Left lung (tissue), 10 donors: ENCODE measurements around the gene ANKRD33B. TPM values are rescaled to one million over a fixed set of nuclear protein-coding genes. Genes with fewer than 3 reads are reported as not detected.

Source experiments
- ATAC-seq: fragments of 200-7000 bp; cut with Tn5 transposase; one replicate; pipeline ENCODE4 v1.9.1; 2020; ENCODE audit warnings: moderate library complexity
- DNase-seq, 4 donors: peaks; one replicate each; pipeline ENCODE4 v3.0.0-alpha.2; 2013 to 2020
- H3K27ac ChIP-seq, 2 donors: fragments of 200-600 bp; sonication (generic) in 1 of 2; one replicate each; pipeline versions ENCODE4 v1.5.0 to v1.8.0; 2020 to 2021
- H3K27me3 ChIP-seq, 2 donors: fragments of 200-600 bp; sonication (generic) in 1 of 2; one replicate each; pipeline versions ENCODE4 v1.5.0 to v1.8.0; 2020 to 2021
- H3K36me3 ChIP-seq, 2 donors: fragments of 200-600 bp; sonication (generic) in 1 of 2; one replicate each; pipeline versions ENCODE4 v1.5.0 to v1.8.0; 2020 to 2021
- H3K4me1 ChIP-seq, 2 donors: fragments of 200-600 bp; one replicate each; pipeline ENCODE4 v1.8.0; 2021
- H3K4me3 ChIP-seq, 2 donors: fragments of 200-600 bp; sonication (generic) in 1 of 2; one replicate each; pipeline versions ENCODE4 v1.5.0 to v1.8.0; 2020 to 2021; ENCODE audit warnings: mild to moderate bottlenecking in 1 of 2
- H3K9me3 ChIP-seq, 2 donors: fragments of 200-600 bp; sonication (generic) in 1 of 2; one replicate each; pipeline versions ENCODE4 v1.5.0 to v1.8.0; 2020 to 2021
- CTCF ChIP-seq, 2 donors: fragments of 200-600 bp; sonication (generic) in 1 of 2; IDR thresholded peaks; one replicate each; pipeline versions ENCODE4 v1.5.0 to v1.8.0; 2021; ENCODE audit warnings: antibody characterized with exemption in 2 of 2
- intact Hi-C, 2 donors: fragments of 100-400 bp; cut with DNase I; formaldehyde crosslinking; loops; one replicate each; pipeline versions ENCODE4 v1.11.2 to v1.14.2; 2022
- polyA plus RNA-seq, 6 donors: library from polyadenylated mRNA; unstranded; fragments of 120-200 nt; gene quantifications; one replicate each; pipeline ENCODE4 v1.2.1, GENCODE V29; 2013; ENCODE audit not compliant: insufficient read length in 6 of 6
- total RNA-seq, 2 donors: library from RNA; stranded (reverse); fragmentation: NEBNext Ultra II Directional; extraction: Animal tissue kit (Norgen Biotek cat#: 25700); gene quantifications; one replicate each; pipeline ENCODE4 v1.2.1, GENCODE V29; 2021
- donor health status: DM: no; HTN: yes; CAD: no.
- donor health status: DM: no; HTN: no; CAD: no.

The ANKRD33B gene
- total and polyA plus RNA-seq, 8 donors, result 0.53 to 6.3 (median 0.69) TPM

GRCh38 chr5:10703676-10704075 is 139.8 kb downstream of the ANKRD33B start:
- intact Hi-C loops, result no loop called here
- TF ChIP-seq CTCF (IDR thresholded peaks at IDR 0.05), result no peak
- peak overlapping the region in 1 of 2 donors; percentile 38 for H3K27ac ChIP-seq
- H3K27me3 ChIP-seq, result no peaks in the 10 kb centered on the region
- no peaks in the 10 kb centered on the region for H3K9me3 ChIP-seq
- ATAC-seq (no peak), DNase-seq (no peak)
- no peaks in the 10 kb centered on the region for H3K36me3 ChIP-seq
- H3K4me3 ChIP-seq, result no peak overlapping the region
- peaks cover 6 to 44% of the 10 kb centered on the region in 2 donors for H3K4me1 ChIP-seq

- intact Hi-C loops, result no loop called here
- ATAC-seq, result peak; percentile 15
- H3K27ac ChIP-seq, result peak overlapping the region in 1 of 2 donors; percentile 60
Measured at GRCh38 chr5:10704949-10705621, 141.2 kb downstream of the ANKRD33B start.

DNA sequence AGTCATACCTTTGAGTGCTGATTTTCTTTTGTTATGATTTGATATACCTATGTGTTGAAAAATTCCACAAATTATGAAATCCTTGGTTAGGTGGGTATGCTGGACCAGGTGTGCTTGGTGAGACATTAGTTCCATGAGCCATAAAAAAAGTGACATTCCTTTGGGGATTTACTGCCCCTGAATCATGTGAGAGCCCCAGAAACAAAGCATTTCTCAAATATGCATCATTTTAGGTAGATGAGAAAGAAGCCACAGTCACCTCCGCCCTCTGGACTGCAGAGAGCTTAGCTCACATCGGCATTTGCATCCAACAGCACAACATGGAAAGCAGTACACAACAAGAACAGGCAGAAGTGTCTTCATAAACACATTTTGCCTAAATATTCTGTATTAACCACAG is 141.9 kb downstream of the ANKRD33B start:
- ATAC-seq (no peak), DNase-seq (no peak)
- Histone ChIP-seq H3K4me1 (peaks cover 6 to 44% of the 10 kb centered on the region in 2 donors), H3K27me3 (no peaks in the 10 kb centered on the region), H3K9me3 (no peaks in the 10 kb centered on the region), H3K36me3 (peaks cover 0 to 4% of the 10 kb centered on the region in 2 donors), H3K4me3 (no peak overlapping the region), H3K27ac (peak overlapping the region in 1 of 2 donors; percentile 60)
- intact Hi-C loops, result no loop called here
- no peak for TF ChIP-seq CTCF (IDR thresholded peaks at IDR 0.05)

More at GRCh38 chr5:10704949-10705621, 141.2 kb downstream of the ANKRD33B start:
- Histone ChIP-seq H3K36me3 (peaks cover 0 to 4% of the 10 kb centered on the region in 2 donors), H3K27me3 (no peaks in the 10 kb centered on the region), H3K4me1 (peaks cover 6 to 44% of the 10 kb centered on the region in 2 donors), H3K4me3 (no peak overlapping the region), H3K9me3 (no peaks in the 10 kb centered on the region)
- no peak for DNase-seq
- TF ChIP-seq CTCF (IDR thresholded peaks at IDR 0.05), result no peak

GRCh38 chr5:10706326-10706725 is 142.5 kb downstream of the ANKRD33B start:
- intact Hi-C loops, result no loop called here
- ATAC-seq (no peak), DNase-seq (no peak)
- peaks cover 0 to 4% of the 10 kb centered on the region in 2 donors for H3K36me3 ChIP-seq
- peaks cover 6 to 43% of the 10 kb centered on the region in 2 donors for H3K4me1 ChIP-seq
- no peak overlapping the region for H3K4me3 ChIP-seq
- no peak overlapping the region for H3K27ac ChIP-seq
- H3K27me3 ChIP-seq, result no peaks in the 10 kb centered on the region
- H3K9me3 ChIP-seq, result no peaks in the 10 kb centered on the region
- no peak for TF ChIP-seq CTCF (IDR thresholded peaks at IDR 0.05)

Other genes with a start within 250 kb of the ANKRD33B start
- 100 to 1,000 TPM; 123 to 128 TPM for gene MARCHF6, start 210.4 kb upstream of the ANKRD33B start, total RNA-seq
- gene MARCHF6, start 210.4 kb upstream of the ANKRD33B start, polyA plus RNA-seq, result 100 to 1,000 TPM; 156 to 188 (median 166) TPM
- 1 to 10 TPM in 1 of 2 donors, under 1 TPM in 1; 0.50 to 9.5 TPM for gene ROPN1L, start 122.2 kb upstream of the ANKRD33B start, total RNA-seq
- 1 to 10 TPM; 1.6 to 8.2 (median 5.1) TPM for gene ROPN1L, start 122.2 kb upstream of the ANKRD33B start, polyA plus RNA-seq
- 100 to 1,000 TPM; 111 to 124 TPM for gene DAP, start 197.2 kb downstream of the ANKRD33B start, total RNA-seq
- gene DAP, start 197.2 kb downstream of the ANKRD33B start, polyA plus RNA-seq, result 100 to 1,000 TPM in 5 of 6 donors, 10 to 100 TPM in 1; 78.5 to 125 (median 103) TPM